WI38 (cell line): ENCODE measurements around the gene COX7A1.
"Not testable (repeated sequence)": the region's sequence is repeated elsewhere in the genome, so short reads cannot be mapped to it uniquely, and the experiment has no call there.

ENCODE experiments used
- H3K4me3 ChIP-seq: 2 replicates; pipeline ENCODE4 v1.5.1; 2011; ENCODE audit warnings: low read depth, mild to moderate bottlenecking, control low read depth, low read length
- TF ChIP-seq, protein P1 (sequence below): IDR thresholded peaks from 2 replicates; pipeline ENCODE4 v1.5.1; 2012; ENCODE audit warnings: low read depth, mild to moderate bottlenecking, control low read depth, low read length

The COX7A1 gene

GRCh38 chr19:36140304-36141038 is 11.8 kb downstream of the COX7A1 start:
- peak overlapping the region; percentile 86 for H3K4me3 ChIP-seq
- TF ChIP-seq, protein P1, sequence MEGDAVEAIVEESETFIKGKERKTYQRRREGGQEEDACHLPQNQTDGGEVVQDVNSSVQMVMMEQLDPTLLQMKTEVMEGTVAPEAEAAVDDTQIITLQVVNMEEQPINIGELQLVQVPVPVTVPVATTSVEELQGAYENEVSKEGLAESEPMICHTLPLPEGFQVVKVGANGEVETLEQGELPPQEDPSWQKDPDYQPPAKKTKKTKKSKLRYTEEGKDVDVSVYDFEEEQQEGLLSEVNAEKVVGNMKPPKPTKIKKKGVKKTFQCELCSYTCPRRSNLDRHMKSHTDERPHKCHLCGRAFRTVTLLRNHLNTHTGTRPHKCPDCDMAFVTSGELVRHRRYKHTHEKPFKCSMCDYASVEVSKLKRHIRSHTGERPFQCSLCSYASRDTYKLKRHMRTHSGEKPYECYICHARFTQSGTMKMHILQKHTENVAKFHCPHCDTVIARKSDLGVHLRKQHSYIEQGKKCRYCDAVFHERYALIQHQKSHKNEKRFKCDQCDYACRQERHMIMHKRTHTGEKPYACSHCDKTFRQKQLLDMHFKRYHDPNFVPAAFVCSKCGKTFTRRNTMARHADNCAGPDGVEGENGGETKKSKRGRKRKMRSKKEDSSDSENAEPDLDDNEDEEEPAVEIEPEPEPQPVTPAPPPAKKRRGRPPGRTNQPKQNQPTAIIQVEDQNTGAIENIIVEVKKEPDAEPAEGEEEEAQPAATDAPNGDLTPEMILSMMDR = no peak

GRCh38 chr19:36139473-36140303 is 12.6 kb downstream of the COX7A1 start, which contains the start of gene CAPNS1:
CAPNS1 (plus strand) TSS chr19:36140066; CDS start chr19:36141012, 946 bp downstream.
- H3K4me3 ChIP-seq = peak within 1 kb of the TSS; percentile 86
- TF ChIP-seq, protein P1 = no peak

DNA sequence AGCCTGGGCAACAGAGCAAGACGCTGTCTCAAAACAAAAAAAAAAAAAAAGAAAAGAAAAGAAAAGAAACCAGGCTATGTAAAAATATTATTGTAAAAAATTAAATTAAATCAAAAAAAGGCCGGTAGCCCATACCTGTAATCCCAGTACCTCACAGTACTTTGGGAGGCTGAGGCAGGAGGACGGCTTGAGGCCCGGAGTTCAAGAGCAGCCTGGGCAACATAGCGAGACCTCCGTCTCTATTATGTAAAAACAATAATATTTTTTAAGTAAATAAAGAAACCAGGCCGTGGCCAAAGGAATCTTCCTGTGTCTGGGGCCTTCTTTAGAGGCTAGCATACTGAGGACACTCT is 13.2 kb downstream of the COX7A1 start:
- H3K4me3 ChIP-seq = peak overlapping the region; percentile 86
- TF ChIP-seq, protein P1 = no peak

DNA sequence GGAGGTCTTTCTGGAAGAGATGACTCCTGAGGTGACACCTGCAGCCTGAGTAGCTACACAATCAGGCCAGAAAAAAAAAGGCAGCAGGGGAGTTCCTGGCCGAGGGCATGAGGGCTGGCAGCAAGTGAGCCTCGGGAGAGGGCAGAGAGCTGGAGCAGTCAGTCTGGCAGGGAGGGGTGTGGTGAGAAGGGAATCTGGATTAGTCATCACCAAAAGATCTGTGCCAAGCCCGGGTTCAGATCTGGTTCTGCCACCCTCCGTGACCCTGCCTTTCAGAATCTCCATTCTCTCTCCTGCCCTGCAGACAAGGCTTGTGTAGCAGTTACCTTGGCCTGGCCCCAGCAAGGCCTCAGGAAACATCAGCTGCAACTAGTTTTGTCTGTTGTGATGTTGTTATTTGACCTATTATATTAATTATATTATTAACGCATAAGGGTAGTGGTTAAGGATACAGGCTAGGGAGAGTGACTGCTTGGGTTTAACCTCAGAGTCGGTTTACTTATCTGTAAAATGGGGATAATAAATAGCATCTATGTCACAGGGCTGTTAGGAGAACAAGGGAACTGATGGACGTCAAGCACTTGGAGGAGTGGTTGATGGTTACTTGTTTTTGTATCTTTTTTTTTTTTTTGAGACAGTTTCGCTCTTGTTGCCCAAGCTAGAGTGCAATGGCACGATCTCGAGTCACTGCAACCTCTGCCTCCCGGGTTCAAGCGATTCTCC is 15.1 kb downstream of the COX7A1 start:
- H3K4me3 ChIP-seq = no peak overlapping the region
- TF ChIP-seq, protein P1 = no peak

DNA sequence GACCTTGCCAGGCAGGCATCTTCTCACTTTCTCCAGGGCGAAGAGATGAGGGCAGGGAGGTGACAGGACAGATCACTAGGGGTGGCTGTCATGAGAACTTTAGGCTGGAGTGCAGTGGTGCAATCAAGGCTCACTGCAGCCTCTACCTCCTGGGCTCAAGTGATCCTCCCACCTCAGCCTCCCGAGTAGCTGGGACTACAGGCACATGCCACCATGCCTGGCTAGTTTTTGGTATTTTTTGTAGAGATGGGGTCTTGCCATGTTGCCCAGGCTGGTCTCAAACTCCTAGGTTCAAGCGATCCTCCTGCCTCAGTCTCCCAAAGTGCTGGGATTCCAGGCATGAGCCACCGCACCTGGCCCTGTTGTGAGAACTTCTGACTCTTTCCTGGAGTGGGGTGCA is 17.4 kb downstream of the COX7A1 start:
- H3K4me3 ChIP-seq = not testable (repeated sequence)

GRCh38 chr19:36131221-36131620 is 21.0 kb downstream of the COX7A1 start:
- H3K4me3 ChIP-seq = not testable (repeated sequence)

- peak overlapping the region; percentile 65 for H3K4me3 ChIP-seq
Observed at GRCh38 chr19:36128392-36128736, 23.9 kb downstream of the COX7A1 start.

GRCh38 chr19:36125557-36125956 is 26.7 kb downstream of the COX7A1 start:
- TF ChIP-seq, protein P1 = no peak
- H3K4me3 ChIP-seq = no peak overlapping the region

More at GRCh38 chr19:36128392-36128736, 23.9 kb downstream of the COX7A1 start:
- TF ChIP-seq, protein P1 = no peak
